ENCODE data around the gene CTSL. TPM values are rescaled to one million over a fixed set of nuclear protein-coding genes. Genes with fewer than 3 reads are reported as not detected.

CTSL gene
- total RNA-seq, 1 experiment from 2014 or later = 39.7 TPM

DNA sequence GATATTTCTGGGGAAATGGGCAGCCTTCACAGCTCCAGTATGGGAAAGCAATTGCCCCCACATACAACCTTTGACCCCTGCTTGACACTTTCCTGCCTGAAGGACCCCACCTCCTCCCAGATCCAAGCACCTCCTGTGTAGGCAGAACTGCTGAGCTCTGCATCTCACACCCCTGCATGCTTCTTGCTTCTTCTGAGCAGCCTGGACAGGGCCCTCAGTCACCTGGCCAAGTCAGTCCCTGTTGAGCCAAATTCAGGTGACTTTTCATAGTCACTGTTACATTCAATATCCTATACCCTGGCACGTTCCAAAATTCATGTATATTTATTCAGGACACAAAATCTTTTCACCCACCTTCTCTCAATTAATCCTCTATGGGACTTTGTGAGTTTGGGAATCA lies 30.4 kb upstream of the CTSL start (continued):
- TF ChIP-seq, protein P1, sequence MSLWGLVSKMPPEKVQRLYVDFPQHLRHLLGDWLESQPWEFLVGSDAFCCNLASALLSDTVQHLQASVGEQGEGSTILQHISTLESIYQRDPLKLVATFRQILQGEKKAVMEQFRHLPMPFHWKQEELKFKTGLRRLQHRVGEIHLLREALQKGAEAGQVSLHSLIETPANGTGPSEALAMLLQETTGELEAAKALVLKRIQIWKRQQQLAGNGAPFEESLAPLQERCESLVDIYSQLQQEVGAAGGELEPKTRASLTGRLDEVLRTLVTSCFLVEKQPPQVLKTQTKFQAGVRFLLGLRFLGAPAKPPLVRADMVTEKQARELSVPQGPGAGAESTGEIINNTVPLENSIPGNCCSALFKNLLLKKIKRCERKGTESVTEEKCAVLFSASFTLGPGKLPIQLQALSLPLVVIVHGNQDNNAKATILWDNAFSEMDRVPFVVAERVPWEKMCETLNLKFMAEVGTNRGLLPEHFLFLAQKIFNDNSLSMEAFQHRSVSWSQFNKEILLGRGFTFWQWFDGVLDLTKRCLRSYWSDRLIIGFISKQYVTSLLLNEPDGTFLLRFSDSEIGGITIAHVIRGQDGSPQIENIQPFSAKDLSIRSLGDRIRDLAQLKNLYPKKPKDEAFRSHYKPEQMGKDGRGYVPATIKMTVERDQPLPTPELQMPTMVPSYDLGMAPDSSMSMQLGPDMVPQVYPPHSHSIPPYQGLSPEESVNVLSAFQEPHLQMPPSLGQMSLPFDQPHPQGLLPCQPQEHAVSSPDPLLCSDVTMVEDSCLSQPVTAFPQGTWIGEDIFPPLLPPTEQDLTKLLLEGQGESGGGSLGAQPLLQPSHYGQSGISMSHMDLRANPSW (CRISPR knock-in tag; conservative IDR thresholded peaks at IDR 0.05; ENCODE audit: low read depth) = no peak

DNA sequence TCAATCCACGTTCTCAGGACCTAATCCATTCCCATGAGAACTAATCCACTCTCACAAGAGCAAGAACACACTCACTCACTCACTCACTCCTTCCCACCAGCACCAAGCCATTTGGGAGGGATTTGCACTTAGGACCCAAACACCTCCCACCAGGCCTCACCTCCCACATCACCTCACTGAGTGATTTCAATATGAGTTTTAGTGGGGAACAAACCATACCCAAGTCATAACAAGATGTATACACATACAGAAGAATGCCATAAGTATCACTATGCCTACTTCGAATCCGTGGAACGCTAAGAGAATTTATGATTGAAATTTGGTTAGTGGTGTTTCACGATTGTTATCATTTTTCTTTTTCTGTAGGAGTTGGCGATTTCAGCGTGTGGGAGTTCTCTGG lies 29.3 kb upstream of the CTSL start:
- CTCF ChIA-PET = interaction anchor here (1.8 kb wide), 1 partner anchor 12 kb away, joined by 5 read pairs; no protein-coding TSS in a partner anchor
- H3K27me3 Mint-ChIP-seq (ENCODE audit: low read depth) = no peaks in the 10 kb centered on the region
- H3K9me3 Mint-ChIP-seq = peaks cover 7% of the 10 kb centered on the region; the same call in 1 of the 2 replicates
- peaks cover 69% of the 10 kb centered on the region for H3K36me3 Mint-ChIP-seq
- DNase-seq (ENCODE audit: low spot score) = no peak
- TF ChIP-seq, protein P2, sequence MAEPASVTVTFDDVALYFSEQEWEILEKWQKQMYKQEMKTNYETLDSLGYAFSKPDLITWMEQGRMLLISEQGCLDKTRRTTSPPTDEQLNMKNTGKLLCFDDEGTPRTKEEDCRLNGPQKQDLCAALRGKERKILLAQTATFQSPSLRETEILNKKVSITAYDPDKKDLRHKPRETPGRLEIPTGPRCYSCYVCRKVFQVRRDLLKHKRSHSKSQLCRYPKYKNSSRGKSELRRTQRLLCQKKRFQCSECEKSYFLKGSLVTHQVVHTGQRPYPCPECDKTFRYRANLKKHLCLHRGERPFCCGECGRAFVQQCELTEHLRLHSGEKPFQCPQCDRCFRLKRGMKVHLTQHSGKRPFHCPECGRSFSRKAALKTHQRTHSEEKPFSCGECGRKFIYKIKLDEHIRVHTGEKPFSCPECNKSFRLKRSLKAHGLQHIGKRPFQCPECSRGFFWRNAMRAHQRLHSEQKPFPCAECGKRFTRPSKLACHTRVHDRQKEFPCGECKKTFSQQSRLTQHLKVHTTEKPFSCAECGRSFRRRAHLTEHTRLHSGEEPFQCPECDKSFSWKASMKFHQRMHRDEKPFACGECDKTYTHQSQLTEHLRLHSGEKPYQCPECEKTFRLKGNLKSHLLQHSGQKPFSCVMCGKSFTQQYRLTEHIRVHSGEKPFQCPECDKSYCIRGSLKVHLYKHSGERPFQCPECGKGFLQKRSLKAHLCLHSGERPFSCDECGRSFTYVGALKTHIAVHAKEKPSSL (CRISPR knock-in tag; conservative IDR thresholded peaks at IDR 0.05) = no peak
- TF ChIP-seq, protein P3, sequence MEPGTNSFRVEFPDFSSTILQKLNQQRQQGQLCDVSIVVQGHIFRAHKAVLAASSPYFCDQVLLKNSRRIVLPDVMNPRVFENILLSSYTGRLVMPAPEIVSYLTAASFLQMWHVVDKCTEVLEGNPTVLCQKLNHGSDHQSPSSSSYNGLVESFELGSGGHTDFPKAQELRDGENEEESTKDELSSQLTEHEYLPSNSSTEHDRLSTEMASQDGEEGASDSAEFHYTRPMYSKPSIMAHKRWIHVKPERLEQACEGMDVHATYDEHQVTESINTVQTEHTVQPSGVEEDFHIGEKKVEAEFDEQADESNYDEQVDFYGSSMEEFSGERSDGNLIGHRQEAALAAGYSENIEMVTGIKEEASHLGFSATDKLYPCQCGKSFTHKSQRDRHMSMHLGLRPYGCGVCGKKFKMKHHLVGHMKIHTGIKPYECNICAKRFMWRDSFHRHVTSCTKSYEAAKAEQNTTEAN (CRISPR knock-in tag; IDR thresholded peaks at IDR 0.05) = no peak
- TF ChIP-seq, protein P1 (CRISPR knock-in tag; conservative IDR thresholded peaks at IDR 0.05; ENCODE audit: low read depth) = no peak
- TF ChIP-seq, protein P4, sequence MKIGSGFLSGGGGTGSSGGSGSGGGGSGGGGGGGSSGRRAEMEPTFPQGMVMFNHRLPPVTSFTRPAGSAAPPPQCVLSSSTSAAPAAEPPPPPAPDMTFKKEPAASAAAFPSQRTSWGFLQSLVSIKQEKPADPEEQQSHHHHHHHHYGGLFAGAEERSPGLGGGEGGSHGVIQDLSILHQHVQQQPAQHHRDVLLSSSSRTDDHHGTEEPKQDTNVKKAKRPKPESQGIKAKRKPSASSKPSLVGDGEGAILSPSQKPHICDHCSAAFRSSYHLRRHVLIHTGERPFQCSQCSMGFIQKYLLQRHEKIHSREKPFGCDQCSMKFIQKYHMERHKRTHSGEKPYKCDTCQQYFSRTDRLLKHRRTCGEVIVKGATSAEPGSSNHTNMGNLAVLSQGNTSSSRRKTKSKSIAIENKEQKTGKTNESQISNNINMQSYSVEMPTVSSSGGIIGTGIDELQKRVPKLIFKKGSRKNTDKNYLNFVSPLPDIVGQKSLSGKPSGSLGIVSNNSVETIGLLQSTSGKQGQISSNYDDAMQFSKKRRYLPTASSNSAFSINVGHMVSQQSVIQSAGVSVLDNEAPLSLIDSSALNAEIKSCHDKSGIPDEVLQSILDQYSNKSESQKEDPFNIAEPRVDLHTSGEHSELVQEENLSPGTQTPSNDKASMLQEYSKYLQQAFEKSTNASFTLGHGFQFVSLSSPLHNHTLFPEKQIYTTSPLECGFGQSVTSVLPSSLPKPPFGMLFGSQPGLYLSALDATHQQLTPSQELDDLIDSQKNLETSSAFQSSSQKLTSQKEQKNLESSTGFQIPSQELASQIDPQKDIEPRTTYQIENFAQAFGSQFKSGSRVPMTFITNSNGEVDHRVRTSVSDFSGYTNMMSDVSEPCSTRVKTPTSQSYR (CRISPR knock-in tag; IDR thresholded peaks at IDR 0.05) = no peak
- TF ChIP-seq ZBTB21 (CRISPR knock-in tag; IDR thresholded peaks at IDR 0.05; ENCODE audit: borderline replicate concordance) (no peak), TEAD4 (CRISPR knock-in tag; IDR thresholded peaks at IDR 0.05) (no peak), MXD4 (CRISPR knock-in tag; IDR thresholded peaks at IDR 0.05; ENCODE audit: borderline replicate concordance) (no peak), JAZF1 (CRISPR knock-in tag; IDR thresholded peaks at IDR 0.05) (no peak), NR1H2 (CRISPR knock-in tag; IDR thresholded peaks at IDR 0.05) (no peak), NFE2L1 (CRISPR knock-in tag; IDR thresholded peaks at IDR 0.05) (no peak), ESRRA (CRISPR knock-in tag; IDR thresholded peaks at IDR 0.05; ENCODE audit: borderline replicate concordance) (no peak), OVOL2 (CRISPR knock-in tag; IDR thresholded peaks at IDR 0.05; ENCODE audit: borderline replicate concordance) (no peak)
- TF ChIP-seq, protein P5, sequence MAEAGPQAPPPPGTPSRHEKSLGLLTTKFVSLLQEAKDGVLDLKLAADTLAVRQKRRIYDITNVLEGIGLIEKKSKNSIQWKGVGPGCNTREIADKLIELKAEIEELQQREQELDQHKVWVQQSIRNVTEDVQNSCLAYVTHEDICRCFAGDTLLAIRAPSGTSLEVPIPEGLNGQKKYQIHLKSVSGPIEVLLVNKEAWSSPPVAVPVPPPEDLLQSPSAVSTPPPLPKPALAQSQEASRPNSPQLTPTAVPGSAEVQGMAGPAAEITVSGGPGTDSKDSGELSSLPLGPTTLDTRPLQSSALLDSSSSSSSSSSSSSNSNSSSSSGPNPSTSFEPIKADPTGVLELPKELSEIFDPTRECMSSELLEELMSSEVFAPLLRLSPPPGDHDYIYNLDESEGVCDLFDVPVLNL (CRISPR knock-in tag; IDR thresholded peaks at IDR 0.05; ENCODE audit: borderline replicate concordance, low read depth) = no peak
- TF ChIP-seq, protein P6, sequence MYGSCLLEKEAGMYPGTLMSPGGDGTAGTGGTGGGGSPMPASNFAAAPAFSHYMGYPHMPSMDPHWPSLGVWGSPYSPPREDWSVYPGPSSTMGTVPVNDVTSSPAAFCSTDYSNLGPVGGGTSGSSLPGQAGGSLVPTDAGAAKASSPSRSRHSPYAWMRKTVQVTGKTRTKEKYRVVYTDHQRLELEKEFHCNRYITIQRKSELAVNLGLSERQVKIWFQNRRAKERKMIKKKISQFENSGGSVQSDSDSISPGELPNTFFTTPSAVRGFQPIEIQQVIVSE (CRISPR knock-in tag; IDR thresholded peaks at IDR 0.05; ENCODE audit: borderline replicate concordance) = no peak
- POLR2A ChIA-PET = no interaction called here
- no peak overlapping the region for H3K27ac Mint-ChIP-seq
- no peak overlapping the region for H3K4me3 Mint-ChIP-seq
- H3K4me1 Mint-ChIP-seq = peaks cover 5% of the 10 kb centered on the region; the same call in 1 of the 2 replicates
- ATAC-seq = no peak

All from WTC11 (cell line).